GM12892 (cell line): ENCODE results near the gene PTPN23.

ENCODE experiments used
- POLR2A ChIP-seq: IDR thresholded peaks from 2 replicates; pipeline ENCODE4 v1.6.1; 2011; ENCODE audit warnings: low read depth, low read length, control low read depth
- POLR2AphosphoS5 ChIP-seq: IDR thresholded peaks from 2 replicates; pipeline ENCODE4 v1.6.1; 2011; ENCODE audit warnings: low read depth, low read length, control low read depth

DNA sequence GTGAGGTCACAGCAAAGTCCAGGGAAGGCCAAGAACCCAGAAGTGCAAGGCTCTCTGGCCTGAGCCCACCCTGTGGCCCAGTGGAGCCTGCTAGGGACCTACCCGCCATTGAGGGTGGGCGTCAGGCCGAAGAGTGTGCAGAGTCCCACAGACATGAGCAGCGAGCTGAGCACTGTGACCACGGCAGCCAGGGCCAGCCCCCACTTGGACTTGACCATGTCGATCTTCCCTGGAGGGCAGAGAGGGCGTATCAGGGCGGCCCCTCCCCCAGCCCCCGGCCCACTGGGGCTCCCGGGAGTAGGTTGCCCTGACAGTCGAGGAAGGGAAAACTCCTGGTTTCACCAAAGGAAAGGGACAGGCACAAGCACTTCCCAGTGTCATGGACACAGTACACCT lies 44.6 kb downstream of the PTPN23 start:
- TF ChIP-seq POLR2AphosphoS5 (no peak), POLR2A (no peak)
